Measurements from ENCODE around the gene SERPINB13. TPM values are rescaled to one million over a fixed set of nuclear protein-coding genes. Genes with fewer than 3 reads are reported as not detected.

Gene SERPINB13
- total RNA-seq, 4 donors from 2014 or later = 10.9 to 21.8 (median 16.8) TPM

DNA sequence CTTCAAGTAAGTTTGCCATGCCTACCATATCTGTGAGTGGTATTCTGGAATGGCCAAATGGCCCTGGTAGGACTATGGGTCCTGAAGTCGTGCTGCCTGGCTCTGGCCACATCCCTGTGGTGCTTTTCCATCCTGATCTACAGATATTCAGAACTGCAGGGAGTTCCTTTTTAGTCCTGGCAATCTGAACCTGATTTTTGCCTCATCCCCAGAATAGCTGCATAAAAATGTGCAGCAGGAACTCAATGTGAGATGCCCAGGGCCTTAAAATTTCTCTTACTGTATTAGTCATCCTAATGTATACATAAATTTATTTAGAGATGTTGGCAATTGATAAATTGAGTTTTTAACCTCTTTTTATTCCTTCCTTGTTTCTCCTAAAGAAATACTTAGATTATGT is 5.3 kb downstream of the SERPINB13 start:
- no peak for DNase-seq (ENCODE audit: low spot score in 2 of 2)
- Histone ChIP-seq H3K9me3 (no peaks in the 10 kb centered on the region), H3K4me3 (no peak overlapping the region), H3K27me3 (no peaks in the 10 kb centered on the region), H3K4me1 (no peaks in the 10 kb centered on the region), H3K27ac (no peak overlapping the region), H3K36me3 (no peaks in the 10 kb centered on the region)
- TF ChIP-seq EP300 (IDR thresholded peaks at IDR 0.05) = no peak
- 25% methylated on average over 1 of the region's 1 CpG for WGBS

DNA sequence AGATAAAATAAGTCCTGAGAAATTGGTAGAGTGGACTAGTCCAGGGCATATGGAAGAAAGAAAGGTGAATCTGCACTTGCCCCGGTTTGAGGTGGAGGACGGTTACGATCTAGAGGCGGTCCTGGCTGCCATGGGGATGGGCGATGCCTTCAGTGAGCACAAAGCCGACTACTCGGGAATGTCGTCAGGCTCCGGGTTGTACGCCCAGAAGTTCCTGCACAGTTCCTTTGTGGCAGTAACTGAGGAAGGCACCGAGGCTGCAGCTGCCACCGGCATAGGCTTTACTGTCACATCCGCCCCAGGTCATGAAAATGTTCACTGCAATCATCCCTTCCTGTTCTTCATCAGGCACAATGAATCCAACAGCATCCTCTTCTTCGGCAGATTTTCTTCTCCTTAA is 9.8 kb downstream of the SERPINB13 start:
- 87% methylated on average over 14 of the region's 14 CpGs for WGBS

DNA sequence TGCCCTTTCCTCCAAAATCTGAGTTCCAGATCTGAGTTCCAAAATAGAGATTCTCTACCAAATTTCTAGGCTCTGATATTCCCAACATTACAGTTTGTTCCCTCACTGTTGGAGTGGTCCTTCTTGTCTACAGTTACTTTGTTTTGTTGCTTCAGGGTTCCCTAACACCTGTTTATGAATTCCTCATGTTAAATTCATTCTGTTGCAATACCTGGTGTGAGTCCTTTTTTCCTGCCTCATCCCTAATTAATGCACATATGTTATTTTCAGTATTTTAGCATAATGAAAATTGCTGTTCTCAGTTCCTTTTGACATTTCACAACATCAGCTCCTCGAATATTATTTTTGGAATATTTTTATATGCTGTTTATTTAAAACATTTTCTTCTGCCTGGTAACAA is 16.2 kb downstream of the SERPINB13 start:
- no peaks in the 10 kb centered on the region for H3K4me1 ChIP-seq
- TF ChIP-seq, protein P1, sequence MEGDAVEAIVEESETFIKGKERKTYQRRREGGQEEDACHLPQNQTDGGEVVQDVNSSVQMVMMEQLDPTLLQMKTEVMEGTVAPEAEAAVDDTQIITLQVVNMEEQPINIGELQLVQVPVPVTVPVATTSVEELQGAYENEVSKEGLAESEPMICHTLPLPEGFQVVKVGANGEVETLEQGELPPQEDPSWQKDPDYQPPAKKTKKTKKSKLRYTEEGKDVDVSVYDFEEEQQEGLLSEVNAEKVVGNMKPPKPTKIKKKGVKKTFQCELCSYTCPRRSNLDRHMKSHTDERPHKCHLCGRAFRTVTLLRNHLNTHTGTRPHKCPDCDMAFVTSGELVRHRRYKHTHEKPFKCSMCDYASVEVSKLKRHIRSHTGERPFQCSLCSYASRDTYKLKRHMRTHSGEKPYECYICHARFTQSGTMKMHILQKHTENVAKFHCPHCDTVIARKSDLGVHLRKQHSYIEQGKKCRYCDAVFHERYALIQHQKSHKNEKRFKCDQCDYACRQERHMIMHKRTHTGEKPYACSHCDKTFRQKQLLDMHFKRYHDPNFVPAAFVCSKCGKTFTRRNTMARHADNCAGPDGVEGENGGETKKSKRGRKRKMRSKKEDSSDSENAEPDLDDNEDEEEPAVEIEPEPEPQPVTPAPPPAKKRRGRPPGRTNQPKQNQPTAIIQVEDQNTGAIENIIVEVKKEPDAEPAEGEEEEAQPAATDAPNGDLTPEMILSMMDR (IDR thresholded peaks at IDR 0.05) = no peak
- TF ChIP-seq POLR2A (IDR thresholded peaks at IDR 0.05) (no peak), EP300 (IDR thresholded peaks at IDR 0.05) (no peak), POLR2AphosphoS5 (IDR thresholded peaks at IDR 0.05) (no peak)
- no peak overlapping the region for H3K27ac ChIP-seq
- WGBS = 31% methylated on average over 1 of the region's 1 CpG
- H3K27me3 ChIP-seq = no peaks in the 10 kb centered on the region
- H3K4me3 ChIP-seq = no peak overlapping the region
- no peak for DNase-seq (ENCODE audit: low spot score in 2 of 2)
- no peaks in the 10 kb centered on the region for H3K9me3 ChIP-seq
- no peaks in the 10 kb centered on the region for H3K36me3 ChIP-seq

More for the DNA sequence above, 9.8 kb downstream of the SERPINB13 start:
- TF ChIP-seq, protein P1 (IDR thresholded peaks at IDR 0.05) = no peak
- TF ChIP-seq POLR2AphosphoS5 (IDR thresholded peaks at IDR 0.05) (no peak), EP300 (IDR thresholded peaks at IDR 0.05) (no peak), POLR2A (IDR thresholded peaks at IDR 0.05) (no peak)
- Histone ChIP-seq H3K4me3 (no peak overlapping the region), H3K9me3 (no peaks in the 10 kb centered on the region), H3K27ac (no peak overlapping the region), H3K27me3 (no peaks in the 10 kb centered on the region), H3K36me3 (no peaks in the 10 kb centered on the region), H3K4me1 (no peaks in the 10 kb centered on the region)
- DNase-seq (ENCODE audit: low spot score in 2 of 2) = no peak

DNA sequence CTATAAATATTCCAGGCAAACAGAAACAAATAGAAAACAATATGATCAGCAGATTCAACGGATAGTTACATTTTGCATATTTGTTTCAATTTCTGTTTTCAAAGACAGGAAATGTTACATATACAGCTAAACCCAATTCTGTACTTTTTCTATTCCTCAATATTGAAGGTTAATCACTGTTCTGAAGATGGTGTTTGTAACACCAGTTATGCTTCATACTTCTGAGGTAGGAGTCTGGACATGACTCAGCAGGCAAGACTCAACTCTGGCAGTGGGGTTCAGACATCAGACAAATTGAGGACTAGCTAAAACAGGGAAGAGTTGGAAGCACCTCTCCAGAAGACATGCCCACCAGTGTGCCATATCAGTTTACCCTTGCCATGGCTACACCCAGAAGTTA is 16.6 kb downstream of the SERPINB13 start:
- Histone ChIP-seq H3K4me1 (no peaks in the 10 kb centered on the region), H3K9me3 (no peaks in the 10 kb centered on the region), H3K4me3 (no peak overlapping the region), H3K27ac (no peak overlapping the region), H3K27me3 (no peaks in the 10 kb centered on the region), H3K36me3 (no peaks in the 10 kb centered on the region)
- TF ChIP-seq EP300 (IDR thresholded peaks at IDR 0.05) (no peak), POLR2AphosphoS5 (IDR thresholded peaks at IDR 0.05) (no peak), POLR2A (IDR thresholded peaks at IDR 0.05) (no peak)
- TF ChIP-seq, protein P1 (IDR thresholded peaks at IDR 0.05) = no peak
- 18% methylated on average over 1 of the region's 1 CpG for WGBS
- DNase-seq (ENCODE audit: low spot score in 2 of 2) = no peak

DNA sequence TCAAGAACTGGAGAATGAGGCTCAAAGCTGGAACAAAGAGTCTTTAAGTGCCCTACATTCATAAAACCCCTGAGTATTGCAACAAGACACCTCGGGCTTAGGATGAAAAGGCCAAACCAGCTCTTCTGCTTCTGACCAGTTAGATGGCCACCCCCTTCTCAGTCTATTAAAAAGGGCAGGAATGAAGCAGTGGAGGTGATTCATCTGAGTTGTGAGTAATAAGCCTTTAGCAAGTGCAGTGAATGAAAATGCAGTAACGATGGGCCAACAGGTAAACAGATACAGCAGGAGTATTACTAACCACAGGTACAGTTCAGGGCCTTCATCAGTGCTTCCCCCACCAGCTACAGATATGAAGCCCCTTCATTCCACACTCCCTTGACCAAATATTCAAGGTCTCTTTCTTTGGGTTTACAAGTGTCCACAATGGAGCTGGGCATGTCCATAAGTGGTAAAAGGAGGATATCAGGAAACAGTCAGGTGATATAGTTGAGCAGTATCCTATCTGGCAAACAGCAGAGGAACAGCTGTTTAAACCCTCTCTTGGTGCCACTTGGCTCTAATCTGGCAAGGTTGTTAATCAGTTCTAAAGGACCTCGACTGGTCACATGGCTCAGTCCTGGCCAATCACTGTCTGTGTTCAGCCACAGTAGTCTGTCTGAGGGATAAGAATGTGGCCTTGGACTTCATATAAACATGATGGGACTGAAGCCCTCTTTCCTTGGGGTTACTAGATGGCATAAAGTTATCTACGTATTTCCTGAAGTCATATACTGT is 17.8 kb downstream of the SERPINB13 start:
- no peaks in the 10 kb centered on the region for H3K4me1 ChIP-seq
- H3K4me3 ChIP-seq = no peak overlapping the region
- H3K36me3 ChIP-seq = no peaks in the 10 kb centered on the region
- no peak for DNase-seq (ENCODE audit: low spot score in 2 of 2)
- no peaks in the 10 kb centered on the region for H3K9me3 ChIP-seq
- H3K27me3 ChIP-seq = no peaks in the 10 kb centered on the region
- no peak for TF ChIP-seq POLR2A (IDR thresholded peaks at IDR 0.05)
- no peak for TF ChIP-seq EP300 (IDR thresholded peaks at IDR 0.05)
- no peak for TF ChIP-seq POLR2AphosphoS5 (IDR thresholded peaks at IDR 0.05)
- TF ChIP-seq, protein P1 (IDR thresholded peaks at IDR 0.05) = no peak
- peak overlapping the region; percentile 50 for H3K27ac ChIP-seq
- WGBS = 71% methylated on average over 4 of the region's 4 CpGs

Data from suprapubic skin (tissue), 4 donors.